GM21529 (cell line): ENCODE measurements around the gene URAD.
"Not testable (repeated sequence)": the region's sequence is repeated elsewhere in the genome, so short reads cannot be mapped to it uniquely, and the experiment has no call there.

Experiments
- ATAC-seq: cut with Tn5 transposase; IDR thresholded peaks from one replicate; pipeline ENCODE4 v1.9.1; 2021; ENCODE audit not compliant: unreplicated experiment

URAD gene

GRCh38 chr13:27988520-27988919 is at the start of gene URAD:
Gene URAD (minus strand): TSS chr13:27988693. CDS start chr13:27988637, 56 bp downstream.
- ATAC-seq = no peak

GRCh38 chr13:28037399-28037798 is 48.9 kb upstream of the URAD start:
- ATAC-seq = no peak

GRCh38 chr13:28035146-28035782 is 46.8 kb upstream of the URAD start:
- ATAC-seq = no peak

- ATAC-seq = no peak
Observed at GRCh38 chr13:28033894-28034655, 45.6 kb upstream of the URAD start.

- ATAC-seq = not testable (repeated sequence)
Observed at GRCh38 chr13:28032438-28032837, 43.9 kb upstream of the URAD start.

- ATAC-seq = no peak
Observed at GRCh38 chr13:28031896-28032288, 43.4 kb upstream of the URAD start.

GRCh38 chr13:28031220-28031895 is 42.9 kb upstream of the URAD start:
- ATAC-seq = no peak

GRCh38 chr13:28027607-28028364 is 39.3 kb upstream of the URAD start:
- ATAC-seq = no peak

- ATAC-seq = no peak
Observed at GRCh38 chr13:28027071-28027470, 38.6 kb upstream of the URAD start.

- ATAC-seq = no peak
Observed at GRCh38 chr13:28026508-28026907, 38.0 kb upstream of the URAD start.

- no peak for ATAC-seq
Observed at GRCh38 chr13:28022848-28023518, 34.5 kb upstream of the URAD start.

GRCh38 chr13:28014301-28014700 is 25.8 kb upstream of the URAD start:
- ATAC-seq = no peak

- ATAC-seq = no peak
Observed at GRCh38 chr13:28013482-28013881, 25.0 kb upstream of the URAD start.

GRCh38 chr13:28012896-28013295 is 24.4 kb upstream of the URAD start:
- ATAC-seq = peak; percentile 96

GRCh38 chr13:28012383-28012782 is 23.9 kb upstream of the URAD start:
- ATAC-seq = no peak

- ATAC-seq = no peak
Observed at GRCh38 chr13:28010046-28010445, 21.6 kb upstream of the URAD start.

- not testable (repeated sequence) for ATAC-seq
Observed at GRCh38 chr13:28005016-28005415, 16.5 kb upstream of the URAD start.

GRCh38 chr13:28002886-28003698 is 14.6 kb upstream of the URAD start:
- no peak for ATAC-seq

- no peak for ATAC-seq
Observed at GRCh38 chr13:28001837-28002473, 13.5 kb upstream of the URAD start.
